K562 (cell line): ENCODE data around the gene FIG4. TPM values are rescaled to one million over a fixed set of nuclear protein-coding genes. Genes with fewer than 3 reads are reported as not detected.

ENCODE experiments used
- DNMT1 ChIP-seq: fragments of 450-650 bp; IDR thresholded peaks from 2 replicates; pipeline ENCODE4 v1.6.1; 2016; ENCODE audit warnings: antibody characterized with exemption, mild to moderate bottlenecking
- ETV6 ChIP-seq, 3 experiments: fragments of 150-350 bp in 1 of 3; sonication (generic) in 1 of 3; formaldehyde crosslinking in 1 of 3; IDR thresholded peaks; 2 replicates each; pipeline versions ENCODE4 v1.6.1 to v1.8.0; 2014 to 2022; ENCODE audit warnings: borderline replicate concordance in 2 of 3, low read depth in 2 of 3, antibody characterized with exemption in 1 of 3, low read length in 1 of 3, mild to moderate bottlenecking in 1 of 3, missing genetic modification reagents in 1 of 3
- HDAC8 ChIP-seq: fragments of 450-650 bp; IDR thresholded peaks from 2 replicates; pipeline ENCODE4 v1.6.1; 2016; ENCODE audit warnings: mild to moderate bottlenecking, missing genetic modification characterization, moderate library complexity, missing compliant biosample characterization
- MYC ChIP-seq, 2 experiments: fragments of 250-450 bp in 1 of 2; sonication (Bioruptor Pico) in 1 of 2; IDR thresholded peaks; 2 replicates each; pipeline versions ENCODE4 v1.5.1 to v1.6.1; 2012 to 2021; ENCODE audit warnings: low read depth in 2 of 2, borderline replicate concordance in 1 of 2, improper control_type of control experiment in 1 of 2, low read length in 1 of 2, mild to moderate bottlenecking in 1 of 2, moderate library complexity in 1 of 2
- SMAD4 ChIP-seq: fragments of 250-450 bp; sonication (Bioruptor Pico); conservative IDR thresholded peaks from 2 replicates; pipeline ENCODE4 v1.8.0; 2021; ENCODE audit warnings: inconsistent platforms, mild to moderate bottlenecking, moderate library complexity
- TOE1 ChIP-seq, 2 experiments: fragments of 450-650 bp in 1 of 2; sonication (generic) in 1 of 2; formaldehyde crosslinking in 1 of 2; IDR thresholded peaks; 2 replicates each; pipeline versions ENCODE4 v1.7.1 to v1.8.0; 2016 to 2022; ENCODE audit warnings: borderline replicate concordance in 2 of 2, mild to moderate bottlenecking in 2 of 2, antibody characterized with exemption in 1 of 2, inconsistent platforms in 1 of 2, low read depth in 1 of 2, missing genetic modification reagents in 1 of 2, moderate library complexity in 1 of 2
- ZNF347 ChIP-seq: fragments of 450-650 bp; formaldehyde crosslinking; IDR thresholded peaks from 2 replicates; pipeline ENCODE4 v1.4.0; 2020; ENCODE audit warnings: low read depth, mild to moderate bottlenecking, moderate library complexity
- ZNF384 ChIP-seq: IDR thresholded peaks from 2 replicates; pipeline ENCODE4 v1.6.1; 2012; ENCODE audit warnings: low read depth, low read length, improper control_type of control experiment
- ZNF445 ChIP-seq: fragments of 250-450 bp; sonication (Bioruptor Pico); IDR thresholded peaks from 2 replicates; pipeline ENCODE4 v1.4.0; 2020; ENCODE audit warnings: low read depth, mild to moderate bottlenecking, moderate library complexity
- ZNF696 ChIP-seq: fragments of 250-450 bp; sonication (Bioruptor Pico); conservative IDR thresholded peaks from 2 replicates; pipeline ENCODE4 v1.4.0; 2020; ENCODE audit warnings: mild to moderate bottlenecking, moderate library complexity
- polyA plus RNA-seq, 8 experiments: library from polyadenylated mRNA; depleted of rRNA in 4 of 8; stranded (reverse) in 5 of 8; unstranded in 3 of 8; fragments of >200 nt; fragmentation: Nextera tagmentation in 2 of 8; fragmentation: Illumina TruSeq in 1 of 8; extraction: Ambion mirVana in 2 of 8; extraction: Trizol in 1 of 8; gene quantifications; 2 replicates each; pipeline versions ENCODE4 v1.2.1 to v1.2.3, GENCODE V29; 2011 to 2014; ENCODE audit warnings: inconsistent platforms in 1 of 8, missing spikeins in 1 of 8
- total RNA-seq, 7 experiments: library from RNA; depleted of rRNA in 6 of 7; stranded (reverse); fragments of >200 nt in 6 of 7; fragmentation: Illumina TruSeq in 2 of 7; extraction: Trizol in 2 of 7; gene quantifications; 2 replicates each; pipeline versions ENCODE4 v1.2.1 to v1.2.3, GENCODE V29; 2011 to 2021; ENCODE audit warnings: low replicate concordance in 1 of 7
- TF ChIP-seq, protein P1 (sequence below): fragments of 450-650 bp; IDR thresholded peaks from 2 replicates; pipeline ENCODE4 v1.6.1; 2016; ENCODE audit warnings: mild to moderate bottlenecking, moderate library complexity

The FIG4 gene
- total and polyA plus RNA-seq, 9 of the 15 experiments (the other 6 are each of a cell fraction or from before 2014, with no cell fraction given), result 1.5 to 6.8 (median 4.3) TPM

DNA sequence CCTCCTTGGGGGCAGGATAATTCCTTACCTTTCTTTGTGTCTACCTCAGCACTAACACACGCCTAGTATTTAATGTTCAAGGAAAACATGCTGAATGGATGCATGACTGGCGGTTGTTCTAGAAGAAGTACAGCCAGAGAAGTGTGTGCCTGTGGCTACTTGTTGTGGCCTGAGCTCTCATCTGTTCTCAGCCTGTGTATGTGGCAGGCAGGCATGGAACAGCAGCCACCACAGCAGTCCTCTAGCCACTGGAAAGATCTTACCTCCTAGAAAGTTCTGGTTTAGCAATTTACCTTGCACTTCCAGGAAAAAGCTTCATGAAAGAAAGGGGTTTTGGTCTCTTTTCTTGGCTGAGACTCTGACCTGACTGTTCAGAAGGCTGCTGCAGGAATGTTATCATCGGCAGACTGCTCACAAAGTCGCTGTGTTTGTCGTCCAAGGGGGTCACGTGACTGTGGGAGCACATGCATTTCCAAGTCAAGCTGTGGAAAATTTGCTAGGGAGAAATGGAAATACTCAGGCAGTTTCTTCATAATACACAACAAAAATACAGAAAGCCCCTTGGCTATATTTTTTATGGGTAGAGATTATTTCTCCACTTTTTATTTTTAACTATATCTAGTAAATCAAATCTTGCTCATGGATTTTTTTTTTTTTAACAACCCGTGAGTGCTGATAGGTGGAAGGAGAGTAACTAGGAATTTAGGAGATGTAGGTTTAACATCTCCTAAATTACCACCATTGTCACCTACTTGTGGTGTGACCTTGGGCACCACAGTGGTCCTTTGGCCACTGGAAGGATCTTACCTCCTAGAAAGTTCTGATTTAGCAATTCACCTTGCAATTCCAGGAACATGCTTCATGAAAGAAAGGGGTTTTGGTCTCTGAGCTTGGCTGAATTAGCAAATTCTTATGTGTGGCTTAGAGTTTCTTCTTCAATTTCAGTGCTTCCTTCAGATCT, 176.2 kb downstream of the FIG4 start (continued):
- TF ChIP-seq, protein P1, sequence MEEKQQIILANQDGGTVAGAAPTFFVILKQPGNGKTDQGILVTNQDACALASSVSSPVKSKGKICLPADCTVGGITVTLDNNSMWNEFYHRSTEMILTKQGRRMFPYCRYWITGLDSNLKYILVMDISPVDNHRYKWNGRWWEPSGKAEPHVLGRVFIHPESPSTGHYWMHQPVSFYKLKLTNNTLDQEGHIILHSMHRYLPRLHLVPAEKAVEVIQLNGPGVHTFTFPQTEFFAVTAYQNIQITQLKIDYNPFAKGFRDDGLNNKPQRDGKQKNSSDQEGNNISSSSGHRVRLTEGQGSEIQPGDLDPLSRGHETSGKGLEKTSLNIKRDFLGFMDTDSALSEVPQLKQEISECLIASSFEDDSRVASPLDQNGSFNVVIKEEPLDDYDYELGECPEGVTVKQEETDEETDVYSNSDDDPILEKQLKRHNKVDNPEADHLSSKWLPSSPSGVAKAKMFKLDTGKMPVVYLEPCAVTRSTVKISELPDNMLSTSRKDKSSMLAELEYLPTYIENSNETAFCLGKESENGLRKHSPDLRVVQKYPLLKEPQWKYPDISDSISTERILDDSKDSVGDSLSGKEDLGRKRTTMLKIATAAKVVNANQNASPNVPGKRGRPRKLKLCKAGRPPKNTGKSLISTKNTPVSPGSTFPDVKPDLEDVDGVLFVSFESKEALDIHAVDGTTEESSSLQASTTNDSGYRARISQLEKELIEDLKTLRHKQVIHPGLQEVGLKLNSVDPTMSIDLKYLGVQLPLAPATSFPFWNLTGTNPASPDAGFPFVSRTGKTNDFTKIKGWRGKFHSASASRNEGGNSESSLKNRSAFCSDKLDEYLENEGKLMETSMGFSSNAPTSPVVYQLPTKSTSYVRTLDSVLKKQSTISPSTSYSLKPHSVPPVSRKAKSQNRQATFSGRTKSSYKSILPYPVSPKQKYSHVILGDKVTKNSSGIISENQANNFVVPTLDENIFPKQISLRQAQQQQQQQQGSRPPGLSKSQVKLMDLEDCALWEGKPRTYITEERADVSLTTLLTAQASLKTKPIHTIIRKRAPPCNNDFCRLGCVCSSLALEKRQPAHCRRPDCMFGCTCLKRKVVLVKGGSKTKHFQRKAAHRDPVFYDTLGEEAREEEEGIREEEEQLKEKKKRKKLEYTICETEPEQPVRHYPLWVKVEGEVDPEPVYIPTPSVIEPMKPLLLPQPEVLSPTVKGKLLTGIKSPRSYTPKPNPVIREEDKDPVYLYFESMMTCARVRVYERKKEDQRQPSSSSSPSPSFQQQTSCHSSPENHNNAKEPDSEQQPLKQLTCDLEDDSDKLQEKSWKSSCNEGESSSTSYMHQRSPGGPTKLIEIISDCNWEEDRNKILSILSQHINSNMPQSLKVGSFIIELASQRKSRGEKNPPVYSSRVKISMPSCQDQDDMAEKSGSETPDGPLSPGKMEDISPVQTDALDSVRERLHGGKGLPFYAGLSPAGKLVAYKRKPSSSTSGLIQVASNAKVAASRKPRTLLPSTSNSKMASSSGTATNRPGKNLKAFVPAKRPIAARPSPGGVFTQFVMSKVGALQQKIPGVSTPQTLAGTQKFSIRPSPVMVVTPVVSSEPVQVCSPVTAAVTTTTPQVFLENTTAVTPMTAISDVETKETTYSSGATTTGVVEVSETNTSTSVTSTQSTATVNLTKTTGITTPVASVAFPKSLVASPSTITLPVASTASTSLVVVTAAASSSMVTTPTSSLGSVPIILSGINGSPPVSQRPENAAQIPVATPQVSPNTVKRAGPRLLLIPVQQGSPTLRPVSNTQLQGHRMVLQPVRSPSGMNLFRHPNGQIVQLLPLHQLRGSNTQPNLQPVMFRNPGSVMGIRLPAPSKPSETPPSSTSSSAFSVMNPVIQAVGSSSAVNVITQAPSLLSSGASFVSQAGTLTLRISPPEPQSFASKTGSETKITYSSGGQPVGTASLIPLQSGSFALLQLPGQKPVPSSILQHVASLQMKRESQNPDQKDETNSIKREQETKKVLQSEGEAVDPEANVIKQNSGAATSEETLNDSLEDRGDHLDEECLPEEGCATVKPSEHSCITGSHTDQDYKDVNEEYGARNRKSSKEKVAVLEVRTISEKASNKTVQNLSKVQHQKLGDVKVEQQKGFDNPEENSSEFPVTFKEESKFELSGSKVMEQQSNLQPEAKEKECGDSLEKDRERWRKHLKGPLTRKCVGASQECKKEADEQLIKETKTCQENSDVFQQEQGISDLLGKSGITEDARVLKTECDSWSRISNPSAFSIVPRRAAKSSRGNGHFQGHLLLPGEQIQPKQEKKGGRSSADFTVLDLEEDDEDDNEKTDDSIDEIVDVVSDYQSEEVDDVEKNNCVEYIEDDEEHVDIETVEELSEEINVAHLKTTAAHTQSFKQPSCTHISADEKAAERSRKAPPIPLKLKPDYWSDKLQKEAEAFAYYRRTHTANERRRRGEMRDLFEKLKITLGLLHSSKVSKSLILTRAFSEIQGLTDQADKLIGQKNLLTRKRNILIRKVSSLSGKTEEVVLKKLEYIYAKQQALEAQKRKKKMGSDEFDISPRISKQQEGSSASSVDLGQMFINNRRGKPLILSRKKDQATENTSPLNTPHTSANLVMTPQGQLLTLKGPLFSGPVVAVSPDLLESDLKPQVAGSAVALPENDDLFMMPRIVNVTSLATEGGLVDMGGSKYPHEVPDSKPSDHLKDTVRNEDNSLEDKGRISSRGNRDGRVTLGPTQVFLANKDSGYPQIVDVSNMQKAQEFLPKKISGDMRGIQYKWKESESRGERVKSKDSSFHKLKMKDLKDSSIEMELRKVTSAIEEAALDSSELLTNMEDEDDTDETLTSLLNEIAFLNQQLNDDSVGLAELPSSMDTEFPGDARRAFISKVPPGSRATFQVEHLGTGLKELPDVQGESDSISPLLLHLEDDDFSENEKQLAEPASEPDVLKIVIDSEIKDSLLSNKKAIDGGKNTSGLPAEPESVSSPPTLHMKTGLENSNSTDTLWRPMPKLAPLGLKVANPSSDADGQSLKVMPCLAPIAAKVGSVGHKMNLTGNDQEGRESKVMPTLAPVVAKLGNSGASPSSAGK, result peak; percentile 53; the same call in 1 of the 2 replicates
- TF ChIP-seq HDAC8 (tag) (no peak), SMAD4 (no peak; the same call in 1 of the 2 replicates), ETV6 (IDR thresholded peaks at IDR 0.05; ENCODE audit: borderline replicate concordance in 1 of 2, low read depth in 2 of 2, low read length in 1 of 2) (no peak), ETV6 (CRISPR knock-in tag; IDR thresholded peaks at IDR 0.05; ENCODE audit: borderline replicate concordance) (no peak), TOE1 (IDR thresholded peaks at IDR 0.05; ENCODE audit: borderline replicate concordance) (peak; percentile 95), TOE1 (CRISPR knock-in tag; IDR thresholded peaks at IDR 0.05; ENCODE audit: borderline replicate concordance, low read depth) (no peak), ZNF384 (no peak), ZNF347 (CRISPR knock-in tag) (no peak), MYC (IDR thresholded peaks at IDR 0.05; ENCODE audit: low read depth, low read length) (no peak), MYC (CRISPR knock-in tag; IDR thresholded peaks at IDR 0.05; ENCODE audit: borderline replicate concordance, low read depth) (no peak), ZNF445 (no peak), DNMT1 (no peak), ZNF696 (CRISPR knock-in tag) (no peak)
